Measurements from ENCODE around the gene DAPK3. TPM values are rescaled to one million over a fixed set of nuclear protein-coding genes. Genes with fewer than 3 reads are reported as not detected.
A peak's percentile ranks its signal among the peaks of the same experiment; 100 is the strongest.
"Not testable (repeated sequence)": the region's sequence is repeated elsewhere in the genome, so short reads cannot be mapped to it uniquely, and the experiment has no call there.

DAPK3 gene
- polyA plus RNA-seq, 6 donors from 2014 or later = 9.4 to 30.8 (median 20.2) TPM

DNA sequence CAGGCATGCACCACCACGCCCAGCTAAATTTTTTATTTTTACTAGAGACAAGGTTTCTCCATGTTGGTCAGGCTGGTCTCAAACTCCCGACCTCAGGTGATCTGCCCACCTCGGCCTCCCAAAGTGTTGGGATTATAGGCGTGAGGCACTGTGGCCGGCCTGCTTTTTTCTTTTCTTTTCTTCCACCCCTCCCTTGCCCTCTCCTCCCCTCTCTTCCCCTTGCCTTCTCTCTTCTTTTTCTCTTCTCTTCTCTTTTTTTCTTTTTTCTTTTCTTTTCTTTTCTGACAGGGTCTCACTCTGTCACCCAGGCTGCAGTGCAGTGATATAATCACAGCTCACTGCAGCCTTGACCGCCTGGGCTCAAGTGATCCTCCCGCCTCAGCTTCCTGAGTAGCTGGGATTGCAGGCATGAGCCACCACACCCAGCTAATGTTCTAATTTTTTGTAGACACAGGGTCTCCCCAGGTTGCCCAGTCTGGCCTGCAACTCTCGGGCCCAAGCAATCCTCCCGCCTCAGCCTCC, 18.1 kb downstream of the DAPK3 start:
- not testable (repeated sequence) for H3K36me3 Mint-ChIP-seq; H3K4me1 Mint-ChIP-seq; H3K27me3 Mint-ChIP-seq; ATAC-seq (ENCODE audit: low read depth in 2 of 2); DNase-seq; H3K9me3 Mint-ChIP-seq
- peak overlapping the region in 3 of 8 donors; percentile 25 to 66 (median 56) for H3K4me3 Mint-ChIP-seq
- peak overlapping the region in 2 of 6 donors; percentile 37 to 82 for H3K27ac Mint-ChIP-seq

DNA sequence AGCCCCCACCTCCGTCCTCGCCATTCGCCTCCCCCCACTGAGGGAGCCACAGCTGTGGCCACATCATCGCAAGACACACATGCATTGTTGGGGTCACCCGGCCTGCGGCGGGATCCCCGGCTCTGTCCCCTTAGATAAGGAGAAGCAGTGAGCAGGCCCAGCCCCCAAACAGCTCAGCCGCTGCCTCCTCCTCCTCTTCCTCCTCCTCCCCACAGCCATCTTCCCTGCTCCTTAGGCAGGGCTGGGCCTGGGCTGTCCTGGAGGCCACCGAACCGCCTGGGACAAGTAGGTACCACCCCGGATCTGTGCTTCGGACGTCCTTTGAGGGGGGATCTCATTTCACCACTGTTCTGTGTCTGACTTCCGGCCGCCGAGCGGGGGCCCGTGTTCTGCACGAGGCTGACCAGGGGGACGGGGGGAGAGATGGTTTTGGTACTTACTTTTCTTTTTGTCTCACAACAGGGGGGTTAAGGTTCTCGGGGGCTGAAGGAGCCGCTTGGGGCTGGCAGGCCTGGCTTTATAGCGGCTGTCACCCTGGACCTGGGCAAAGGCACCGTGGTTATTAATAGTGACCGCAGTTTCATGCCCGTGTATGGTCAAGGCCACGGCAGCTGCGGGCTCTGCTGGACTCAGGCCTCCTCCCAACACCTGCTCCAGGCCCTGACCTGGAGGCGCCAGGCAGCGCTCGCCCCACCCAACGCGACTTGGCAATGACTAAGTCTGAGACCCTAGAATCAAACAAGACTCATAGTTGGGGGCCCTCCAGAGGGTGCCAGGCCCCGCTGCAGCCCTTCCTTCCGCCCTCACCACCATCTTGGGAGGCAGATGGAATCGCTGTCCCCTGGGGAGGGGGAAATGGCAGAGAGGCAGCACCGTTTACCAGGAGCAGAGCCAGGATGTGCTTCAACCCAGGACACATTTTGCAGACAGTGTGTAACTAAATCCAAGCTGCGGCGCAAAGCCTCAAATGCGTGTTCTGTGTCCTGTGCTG, 19.7 kb downstream of the DAPK3 start:
- Mint-ChIP-seq H3K4me3 (peak overlapping the region; percentile 61 to 86 (median 76)), H3K27me3 (peaks cover 0 to 12% (median 9%) of the 10 kb centered on the region in 3 donors), H3K9me3 (peaks cover 0 to 3% (median 0%) of the 10 kb centered on the region in 7 donors), H3K36me3 (no peaks in the 10 kb centered on the region), H3K4me1 (peaks cover 8 to 12% (median 10%) of the 10 kb centered on the region in 3 donors), H3K27ac (peak overlapping the region in 3 of 6 donors; percentile 5 to 59 (median 42))
- ATAC-seq (ENCODE audit: low read depth in 2 of 2) = peak in 1 of 2 donors; percentile 18
- DNase-seq = no peak

DNA sequence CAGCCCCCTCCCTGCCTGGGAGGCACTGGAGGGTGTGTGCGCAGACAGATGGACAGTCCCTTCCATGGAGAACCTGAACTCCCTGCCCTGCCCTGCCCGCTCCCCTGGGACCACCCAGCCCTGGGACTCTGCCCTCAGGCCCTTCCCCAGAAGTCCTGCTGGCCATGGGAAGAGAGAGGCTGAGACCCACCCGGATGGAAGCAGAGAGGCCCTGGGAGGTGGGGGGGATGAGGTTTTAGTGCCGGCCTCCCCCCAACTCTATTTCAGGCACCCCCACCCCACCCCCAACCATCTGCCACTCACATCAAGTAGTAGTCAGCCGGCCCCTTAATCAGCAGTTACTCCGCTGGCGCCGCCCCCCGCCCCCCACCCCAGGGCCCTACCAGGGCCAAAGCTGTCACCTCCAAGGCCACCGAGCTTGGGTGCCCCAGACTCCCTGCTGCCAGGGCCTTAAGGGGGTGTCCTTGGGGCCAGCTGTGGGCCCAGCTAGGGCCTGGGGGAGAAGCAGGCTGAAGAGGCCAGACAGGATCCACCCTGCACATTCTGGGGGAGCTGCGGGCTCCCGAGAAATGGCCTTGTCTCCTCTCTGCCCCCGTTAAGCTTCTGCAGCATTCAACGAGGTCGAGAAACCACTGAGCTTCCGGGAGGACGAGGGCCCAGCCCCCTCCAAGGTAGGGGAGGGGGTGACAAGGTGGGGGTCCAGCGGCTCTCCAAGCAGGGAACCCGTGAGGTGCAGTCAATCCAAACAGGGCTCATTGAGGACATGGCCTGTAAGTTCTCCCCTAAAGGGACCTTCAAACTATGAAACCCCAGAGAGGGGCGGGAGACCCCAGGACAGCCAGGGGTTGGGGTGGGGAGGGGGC, 20.7 kb downstream of the DAPK3 start:
- peaks cover 0 to 12% (median 9%) of the 10 kb centered on the region in 3 donors for H3K27me3 Mint-ChIP-seq
- H3K36me3 Mint-ChIP-seq = no peaks in the 10 kb centered on the region
- ATAC-seq (ENCODE audit: low read depth in 2 of 2) (no peak), DNase-seq (no peak)
- H3K4me1 Mint-ChIP-seq = peaks cover 8 to 12% (median 10%) of the 10 kb centered on the region in 3 donors
- peak overlapping the region in 3 of 8 donors; percentile 12 to 63 (median 35) for H3K4me3 Mint-ChIP-seq
- H3K27ac Mint-ChIP-seq = no peak overlapping the region
- peaks cover 0 to 3% (median 0%) of the 10 kb centered on the region in 7 donors for H3K9me3 Mint-ChIP-seq

DNA sequence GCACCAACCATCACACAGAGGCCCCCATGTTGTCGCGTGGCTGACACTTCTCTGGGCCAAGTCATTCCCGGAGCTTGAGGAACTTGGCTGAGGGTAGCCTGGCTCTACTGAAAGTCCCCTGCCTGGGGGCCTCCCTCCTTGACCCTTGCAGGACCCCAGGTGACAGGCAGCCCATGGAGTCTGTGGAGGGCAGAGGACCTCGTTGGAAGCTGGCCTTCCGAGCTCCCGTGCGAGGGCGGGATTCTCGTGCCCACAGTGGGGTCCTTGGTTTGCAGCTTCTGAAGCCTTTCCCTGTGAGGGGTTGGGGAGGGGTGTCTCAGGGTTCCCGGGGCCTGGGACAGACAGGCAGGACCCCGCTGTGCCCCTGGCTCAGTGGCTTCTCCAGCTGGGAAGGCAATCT, 21.6 kb downstream of the DAPK3 start:
- Mint-ChIP-seq H3K27me3 (peaks cover 2 to 12% (median 9%) of the 10 kb centered on the region in 3 donors), H3K27ac (no peak overlapping the region), H3K4me1 (peaks cover 8 to 12% (median 10%) of the 10 kb centered on the region in 3 donors), H3K9me3 (peaks cover 0 to 3% (median 0%) of the 10 kb centered on the region in 7 donors), H3K36me3 (no peaks in the 10 kb centered on the region), H3K4me3 (no peak overlapping the region)
- no peak for DNase-seq
- no peak for ATAC-seq (ENCODE audit: low read depth in 2 of 2)

DNA sequence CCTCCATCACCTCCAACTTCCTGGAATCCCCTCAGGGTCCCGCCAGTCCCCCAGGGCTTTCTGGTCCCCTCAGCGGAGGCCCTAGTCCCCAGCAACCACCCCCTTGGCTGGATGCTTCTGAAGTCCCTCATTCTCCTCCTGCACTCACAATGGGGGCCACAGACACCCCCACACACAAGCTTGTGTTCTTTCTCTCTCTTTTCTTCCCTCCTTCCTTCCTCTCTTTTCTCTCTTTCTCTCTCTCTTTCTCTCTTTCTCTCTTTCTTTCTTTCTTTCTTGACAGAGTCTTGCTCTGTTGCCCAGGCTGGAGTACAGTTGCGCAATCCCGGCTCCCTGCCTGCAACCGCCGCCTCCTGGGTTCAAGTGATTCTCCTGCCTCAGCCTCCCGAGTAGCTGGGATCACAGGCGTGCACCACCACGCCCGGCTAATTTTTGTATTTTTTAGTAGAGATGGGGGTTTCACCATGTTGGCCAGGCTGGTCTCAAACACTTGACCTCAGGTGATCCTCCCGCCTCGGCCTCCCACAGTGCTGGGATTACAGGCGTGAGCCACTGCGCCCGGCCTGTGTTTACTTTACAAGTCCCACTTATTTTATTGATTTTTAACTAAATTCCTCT, 23.5 kb downstream of the DAPK3 start:
- DNase-seq; H3K36me3 Mint-ChIP-seq; H3K4me3 Mint-ChIP-seq; ATAC-seq (ENCODE audit: low read depth in 2 of 2); H3K9me3 Mint-ChIP-seq; H3K27ac Mint-ChIP-seq: not testable (repeated sequence)
- Mint-ChIP-seq H3K4me1 (peaks cover 8 to 13% (median 10%) of the 10 kb centered on the region in 3 donors), H3K27me3 (peaks cover 4 to 12% (median 9%) of the 10 kb centered on the region in 3 donors)

DNA sequence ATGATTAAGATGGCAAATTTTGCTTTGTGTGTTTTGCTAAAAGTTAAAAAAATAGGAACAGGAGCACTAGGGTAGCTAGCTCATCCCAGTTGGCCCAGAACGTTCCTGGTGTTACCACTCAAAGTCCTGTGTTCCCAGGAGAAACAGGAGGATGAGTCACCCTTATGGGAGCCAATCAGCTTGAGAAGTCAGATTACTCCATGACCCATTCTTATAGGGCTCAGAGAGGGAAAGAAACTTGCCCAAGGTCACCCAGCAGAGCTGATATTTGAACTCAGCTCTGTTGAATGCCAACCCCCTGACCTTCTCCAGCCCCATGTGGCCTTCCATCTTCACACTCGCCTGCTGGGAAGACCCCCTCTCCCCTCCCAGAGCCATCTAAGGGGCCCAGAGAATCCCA, 25.1 kb downstream of the DAPK3 start:
- no peak for ATAC-seq (ENCODE audit: low read depth in 2 of 2)
- no peak overlapping the region for H3K27ac Mint-ChIP-seq

DNA sequence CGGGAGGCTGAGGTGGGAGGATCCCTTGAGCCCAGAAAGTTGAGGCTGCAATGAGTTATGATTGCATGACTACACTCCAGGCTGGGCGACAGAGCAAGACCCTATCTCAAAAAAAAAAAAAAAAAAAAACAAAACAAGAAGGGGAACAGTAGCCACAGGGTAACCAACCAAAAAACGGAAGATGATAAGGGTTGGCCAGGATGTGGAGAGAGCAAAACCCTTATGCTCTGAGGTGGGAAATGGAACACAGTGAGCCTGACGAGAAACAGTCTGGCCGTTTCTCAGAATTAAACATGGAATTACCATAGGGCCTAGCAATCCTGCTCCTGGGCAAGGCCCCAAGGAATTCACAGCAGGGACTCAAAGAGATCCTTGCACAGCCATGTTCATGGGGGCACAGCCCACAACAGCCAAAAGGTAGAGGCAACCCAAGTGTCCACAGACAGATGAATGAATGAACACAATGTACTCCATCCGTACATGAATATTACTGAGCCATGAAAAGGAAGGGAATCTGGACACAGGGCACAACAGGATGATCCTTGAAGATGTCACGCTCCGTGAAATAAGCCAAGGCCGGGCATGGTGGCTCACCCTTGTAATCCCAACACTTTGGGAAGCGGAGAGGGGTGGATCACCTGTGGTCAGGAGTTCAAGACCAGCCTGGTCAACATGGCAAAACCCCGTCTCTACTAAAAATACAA, 26.7 kb downstream of the DAPK3 start:
- no peak for ATAC-seq (ENCODE audit: low read depth in 2 of 2)
- H3K36me3 Mint-ChIP-seq = no peaks in the 10 kb centered on the region
- peaks cover 0 to 3% (median 0%) of the 10 kb centered on the region in 7 donors for H3K9me3 Mint-ChIP-seq
- no peak overlapping the region for H3K4me3 Mint-ChIP-seq
- no peak overlapping the region for H3K27ac Mint-ChIP-seq
- H3K4me1 Mint-ChIP-seq = peaks cover 0 to 7% (median 4%) of the 10 kb centered on the region in 3 donors
- H3K27me3 Mint-ChIP-seq = peaks cover 4 to 15% (median 9%) of the 10 kb centered on the region in 3 donors
- DNase-seq = no peak

More for the DNA sequence above, 25.1 kb downstream of the DAPK3 start:
- Mint-ChIP-seq H3K4me3 (no peak overlapping the region), H3K4me1 (peaks cover under 1 to 7% (median 5%) of the 10 kb centered on the region in 3 donors), H3K9me3 (peaks cover 0 to 3% (median 0%) of the 10 kb centered on the region in 7 donors), H3K36me3 (no peaks in the 10 kb centered on the region), H3K27me3 (peaks cover 4 to 15% (median 9%) of the 10 kb centered on the region in 3 donors)
- no peak for DNase-seq

DNA sequence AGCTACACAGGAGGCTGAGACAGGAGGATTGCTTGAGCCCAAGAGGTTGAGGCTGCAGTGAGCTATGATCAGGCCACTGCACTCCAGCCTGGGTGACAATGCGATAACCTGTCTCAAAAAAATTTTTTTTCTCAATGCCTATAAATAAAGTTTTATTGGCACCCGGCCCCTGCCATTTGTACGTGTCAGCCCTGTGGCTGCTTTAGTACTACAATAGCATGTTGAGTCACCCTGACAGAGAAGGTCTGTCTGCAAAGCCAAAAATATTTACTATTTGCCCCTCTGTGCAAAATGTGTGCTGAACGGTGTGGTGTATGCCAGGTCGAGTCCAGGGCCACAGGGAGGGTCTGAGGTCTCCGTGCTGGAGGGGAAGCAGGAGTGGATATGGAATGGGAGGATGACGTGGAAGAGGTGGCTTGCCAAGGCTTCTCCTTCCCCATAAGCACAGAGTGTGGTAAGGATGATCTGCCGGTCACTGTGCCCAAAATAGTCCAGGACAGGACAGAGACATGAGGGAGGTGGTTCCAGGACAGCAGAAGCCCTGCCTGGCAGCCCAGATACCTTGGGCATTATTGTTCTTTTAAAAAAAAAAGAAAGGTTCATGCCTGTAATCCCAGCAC, 28.0 kb downstream of the DAPK3 start:
- Mint-ChIP-seq H3K4me3 (no peak overlapping the region), H3K27ac (peak overlapping the region in 2 of 6 donors; percentile 55 to 87), H3K27me3 (peaks cover 4 to 15% (median 9%) of the 10 kb centered on the region in 3 donors), H3K4me1 (peaks cover 0 to 7% (median 4%) of the 10 kb centered on the region in 3 donors), H3K36me3 (no peaks in the 10 kb centered on the region), H3K9me3 (peaks cover 0 to 3% (median 0%) of the 10 kb centered on the region in 7 donors)
- ATAC-seq (ENCODE audit: low read depth in 2 of 2) (no peak), DNase-seq (no peak)

DNA sequence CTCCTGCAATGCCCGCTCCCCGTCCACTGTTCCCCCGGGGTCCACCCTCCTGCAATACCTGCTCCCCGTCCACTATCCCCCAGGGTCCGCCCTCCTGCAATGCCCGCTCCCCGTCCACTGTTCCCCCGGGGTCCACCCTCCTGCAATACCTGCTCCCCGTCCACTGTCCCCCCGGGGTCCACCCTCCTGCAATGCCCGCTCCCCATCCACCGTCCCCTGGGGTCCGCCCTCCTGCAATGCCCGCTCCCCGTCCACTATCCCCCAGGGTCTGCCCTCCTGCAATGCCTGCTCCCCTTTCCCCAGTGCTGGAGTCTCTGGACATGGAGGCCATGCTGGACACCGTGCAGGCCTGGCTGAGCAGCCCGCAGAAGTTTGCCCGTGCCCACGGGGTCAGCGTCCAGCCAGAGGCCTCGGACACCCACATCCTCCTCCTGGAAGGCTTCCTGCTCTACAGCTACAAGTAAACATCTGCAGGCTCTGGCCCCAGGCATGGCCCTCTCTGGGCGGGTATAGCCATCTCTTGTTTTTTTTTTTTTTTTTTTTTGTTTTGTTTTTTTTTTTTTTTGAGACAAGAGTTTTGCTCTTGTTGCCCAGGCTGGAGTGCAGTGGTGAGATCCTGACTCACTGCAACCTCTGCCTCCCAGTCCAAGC, 32.5 kb downstream of the DAPK3 start:
- not testable (repeated sequence) for H3K27ac Mint-ChIP-seq; H3K36me3 Mint-ChIP-seq; DNase-seq; H3K9me3 Mint-ChIP-seq; H3K4me1 Mint-ChIP-seq; H3K4me3 Mint-ChIP-seq; ATAC-seq (ENCODE audit: low read depth in 2 of 2)
- H3K27me3 Mint-ChIP-seq = peaks cover 0 to 14% (median 0%) of the 10 kb centered on the region in 3 donors

DNA sequence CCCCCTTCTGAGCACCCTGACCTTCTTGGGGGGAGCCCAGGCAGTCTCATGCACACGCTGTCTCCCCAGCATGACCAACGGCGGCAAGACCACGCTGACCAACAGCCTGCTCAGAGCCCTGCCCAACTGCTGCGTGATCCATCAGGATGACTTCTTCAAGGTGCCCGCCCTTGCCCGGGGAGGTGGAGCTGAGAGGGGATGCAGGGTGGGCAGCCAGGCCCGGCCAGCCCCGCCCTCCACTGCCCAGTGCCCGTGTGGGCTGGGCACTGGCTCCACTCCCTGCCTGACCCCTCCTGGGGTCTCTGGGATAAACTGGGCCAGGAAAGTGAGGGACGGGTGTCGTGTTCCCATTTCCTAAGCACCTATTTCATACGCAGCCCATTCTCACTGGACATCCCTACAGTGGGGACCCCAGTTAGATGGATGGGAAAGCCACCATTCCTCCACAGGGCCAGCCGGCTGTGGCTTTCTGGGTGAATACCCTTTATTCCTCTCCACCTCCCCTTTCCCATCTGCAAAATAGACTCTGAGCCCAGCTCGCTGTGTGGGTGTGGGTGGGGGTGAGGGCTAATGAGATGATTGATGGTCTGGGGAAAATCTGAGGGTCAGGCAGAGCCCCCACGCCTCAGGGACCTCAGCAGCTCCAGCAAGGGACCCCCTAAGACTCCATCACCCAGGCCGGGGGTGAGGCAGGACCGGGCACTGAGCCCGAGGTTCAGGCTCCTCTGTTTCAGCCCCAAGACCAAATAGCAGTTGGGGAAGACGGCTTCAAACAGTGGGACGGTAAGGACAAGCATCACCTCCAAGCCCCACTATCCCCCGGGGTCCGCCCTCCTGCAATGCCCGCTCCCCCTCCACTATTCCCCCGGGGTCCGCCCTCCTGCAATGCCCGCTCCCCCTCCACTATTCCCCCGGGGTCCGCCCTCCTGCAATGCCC, 34.1 kb downstream of the DAPK3 start:
- peaks cover 0 to 20% (median 2%) of the 10 kb centered on the region in 3 donors for H3K27me3 Mint-ChIP-seq
- no peak overlapping the region for H3K4me3 Mint-ChIP-seq
- peaks cover 0 to 6% (median 3%) of the 10 kb centered on the region in 3 donors for H3K4me1 Mint-ChIP-seq
- H3K36me3 Mint-ChIP-seq = no peaks in the 10 kb centered on the region
- no peak for ATAC-seq (ENCODE audit: low read depth in 2 of 2)
- no peaks in the 10 kb centered on the region for H3K9me3 Mint-ChIP-seq
- H3K27ac Mint-ChIP-seq = no peak overlapping the region
- no peak for DNase-seq
